ENCODE results near the gene GPR42.

GPR42 gene

DNA sequence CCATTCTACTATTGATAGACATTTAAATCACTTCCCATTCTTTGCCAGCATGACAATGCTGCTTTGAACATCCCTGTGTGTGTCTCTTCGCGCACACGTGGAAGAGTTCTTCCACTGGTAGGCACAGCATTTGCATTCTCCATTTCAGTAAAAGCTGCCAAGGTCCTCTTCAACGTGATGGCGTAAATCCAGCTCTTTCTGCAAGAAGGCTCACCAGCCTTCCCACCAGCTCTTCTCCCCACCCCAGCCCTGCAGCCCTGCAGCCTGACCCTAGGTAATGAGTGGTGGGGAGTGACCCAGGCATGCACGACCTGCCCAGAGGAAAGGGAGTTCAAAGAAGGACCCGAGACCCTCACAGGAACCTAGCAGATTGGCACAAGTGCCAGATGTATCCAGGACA, 45.5 kb downstream of the GPR42 start:
- H3K4me3 ChIP-seq (replicated peaks; ENCODE audit: low read depth, low read length) = no peak overlapping the region
- TF ChIP-seq, protein P1, sequence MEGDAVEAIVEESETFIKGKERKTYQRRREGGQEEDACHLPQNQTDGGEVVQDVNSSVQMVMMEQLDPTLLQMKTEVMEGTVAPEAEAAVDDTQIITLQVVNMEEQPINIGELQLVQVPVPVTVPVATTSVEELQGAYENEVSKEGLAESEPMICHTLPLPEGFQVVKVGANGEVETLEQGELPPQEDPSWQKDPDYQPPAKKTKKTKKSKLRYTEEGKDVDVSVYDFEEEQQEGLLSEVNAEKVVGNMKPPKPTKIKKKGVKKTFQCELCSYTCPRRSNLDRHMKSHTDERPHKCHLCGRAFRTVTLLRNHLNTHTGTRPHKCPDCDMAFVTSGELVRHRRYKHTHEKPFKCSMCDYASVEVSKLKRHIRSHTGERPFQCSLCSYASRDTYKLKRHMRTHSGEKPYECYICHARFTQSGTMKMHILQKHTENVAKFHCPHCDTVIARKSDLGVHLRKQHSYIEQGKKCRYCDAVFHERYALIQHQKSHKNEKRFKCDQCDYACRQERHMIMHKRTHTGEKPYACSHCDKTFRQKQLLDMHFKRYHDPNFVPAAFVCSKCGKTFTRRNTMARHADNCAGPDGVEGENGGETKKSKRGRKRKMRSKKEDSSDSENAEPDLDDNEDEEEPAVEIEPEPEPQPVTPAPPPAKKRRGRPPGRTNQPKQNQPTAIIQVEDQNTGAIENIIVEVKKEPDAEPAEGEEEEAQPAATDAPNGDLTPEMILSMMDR (IDR thresholded peaks at IDR 0.05; ENCODE audit: low read depth, low read length, missing control alignments) = no peak
- no peak for DNase-seq (ENCODE audit: extremely low read depth, low read depth)

DNA sequence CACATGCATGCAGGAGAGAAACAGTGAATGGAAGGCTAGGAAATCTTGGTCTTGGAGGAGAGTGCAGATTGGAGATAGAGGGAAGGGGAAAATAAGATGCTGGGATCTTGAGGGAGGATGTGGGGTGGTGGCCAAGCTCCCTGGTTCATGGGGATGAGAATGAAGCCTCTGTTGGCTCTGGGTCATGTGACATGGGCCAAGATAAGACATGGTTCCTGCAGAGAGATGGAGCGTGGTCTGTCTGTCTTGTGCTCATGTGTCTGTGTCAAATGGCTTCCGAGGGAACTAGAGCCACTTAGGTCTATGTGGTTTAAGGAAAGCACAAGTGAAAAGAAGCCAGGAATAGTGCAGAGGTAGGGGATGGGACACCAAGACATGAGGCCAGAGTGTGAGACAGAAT, 46.4 kb downstream of the GPR42 start:
- DNase-seq (ENCODE audit: extremely low read depth, low read depth) = no peak
- no peak overlapping the region for H3K4me3 ChIP-seq (replicated peaks; ENCODE audit: low read depth, low read length)
- TF ChIP-seq, protein P1 (IDR thresholded peaks at IDR 0.05; ENCODE audit: low read depth, low read length, missing control alignments) = no peak

DNA sequence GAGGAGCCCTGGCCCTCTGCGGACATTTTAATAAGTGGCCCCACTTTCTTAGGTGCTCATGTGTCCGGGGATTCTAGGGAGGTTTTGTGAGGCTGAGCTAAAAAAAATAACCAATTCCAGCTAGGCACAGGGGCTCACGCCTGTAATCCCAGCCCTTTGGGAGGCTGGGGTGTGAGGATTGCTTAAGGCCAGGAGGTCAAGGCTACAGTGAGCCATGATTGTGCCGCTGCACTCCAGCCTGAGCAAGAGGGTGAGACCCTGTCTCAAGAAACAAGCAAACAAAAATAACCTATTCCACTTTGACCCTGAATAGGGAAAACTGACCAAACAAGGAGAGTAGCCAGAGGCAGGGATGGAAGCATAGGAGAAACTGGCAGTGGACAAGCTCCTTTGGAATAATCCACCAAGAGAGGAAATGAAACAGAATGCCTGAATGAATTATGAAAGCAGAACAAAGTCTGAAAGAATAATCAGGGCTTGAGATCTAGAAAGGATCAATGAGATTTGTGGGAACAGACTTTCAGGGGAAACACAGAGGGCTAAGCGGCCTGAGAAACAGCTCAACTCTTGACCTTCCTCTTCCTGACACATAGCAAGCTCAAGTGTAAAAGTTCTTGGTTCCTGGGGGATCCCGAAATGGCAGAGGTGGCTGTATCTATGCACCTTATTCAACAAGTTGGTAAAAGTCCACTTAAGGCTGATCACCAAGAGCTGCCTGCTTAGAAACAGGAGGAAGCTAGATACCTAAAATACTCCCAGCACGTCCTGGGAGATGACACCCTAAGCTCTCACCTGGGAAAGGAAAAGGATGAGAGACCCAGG, 47.1 kb downstream of the GPR42 start:
- no peak for DNase-seq (ENCODE audit: extremely low read depth, low read depth)
- no peak overlapping the region for H3K4me3 ChIP-seq (replicated peaks; ENCODE audit: low read depth, low read length)
- TF ChIP-seq, protein P1 (IDR thresholded peaks at IDR 0.05; ENCODE audit: low read depth, low read length, missing control alignments) = no peak

DNA sequence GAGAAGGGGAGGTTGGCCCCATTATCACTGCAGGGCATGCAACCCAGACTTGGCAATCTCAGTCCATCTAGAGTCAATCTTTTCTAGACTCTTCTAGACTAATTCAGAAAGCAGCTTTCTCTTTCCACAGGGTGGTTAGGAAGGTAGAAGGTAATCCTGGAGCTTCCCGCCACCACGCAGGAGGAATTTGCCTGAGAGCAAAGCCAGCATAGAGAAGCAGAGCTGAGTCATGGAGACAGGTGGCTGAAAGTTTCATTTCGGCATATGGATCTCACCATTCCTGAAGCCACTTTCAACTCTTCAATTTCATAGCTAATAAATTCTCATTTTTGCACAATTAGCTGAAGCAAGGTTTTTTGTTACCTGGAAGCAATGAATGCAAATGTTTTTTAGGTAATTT, 48.2 kb downstream of the GPR42 start:
- no peak for DNase-seq (ENCODE audit: extremely low read depth, low read depth)
- TF ChIP-seq, protein P1 (IDR thresholded peaks at IDR 0.05; ENCODE audit: low read depth, low read length, missing control alignments) = no peak
- H3K4me3 ChIP-seq (replicated peaks; ENCODE audit: low read depth, low read length) = no peak overlapping the region

DNA sequence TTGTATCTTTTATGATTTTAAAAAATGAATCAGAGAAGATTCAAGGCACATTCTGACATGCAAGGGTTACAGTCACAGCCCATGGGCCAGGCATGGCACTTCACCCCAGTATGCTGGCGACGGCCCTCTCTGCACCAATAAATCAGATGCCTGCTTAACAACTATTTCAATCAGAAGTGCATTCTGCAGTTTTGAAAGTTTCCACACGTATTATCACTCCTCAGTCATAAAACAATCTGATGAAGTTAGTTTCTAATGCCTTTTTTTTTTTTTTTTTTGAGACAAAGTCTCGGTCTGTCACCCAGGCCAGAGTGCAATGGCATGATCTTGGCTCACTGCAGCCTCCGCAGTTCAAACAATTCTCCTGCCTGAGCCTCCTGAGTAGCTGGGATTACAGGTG, 48.9 kb downstream of the GPR42 start:
- DNase-seq (ENCODE audit: extremely low read depth, low read depth) = no peak
- TF ChIP-seq, protein P1 (IDR thresholded peaks at IDR 0.05; ENCODE audit: low read depth, low read length, missing control alignments) = no peak
- no peak overlapping the region for H3K4me3 ChIP-seq (replicated peaks; ENCODE audit: low read depth, low read length)

DNA sequence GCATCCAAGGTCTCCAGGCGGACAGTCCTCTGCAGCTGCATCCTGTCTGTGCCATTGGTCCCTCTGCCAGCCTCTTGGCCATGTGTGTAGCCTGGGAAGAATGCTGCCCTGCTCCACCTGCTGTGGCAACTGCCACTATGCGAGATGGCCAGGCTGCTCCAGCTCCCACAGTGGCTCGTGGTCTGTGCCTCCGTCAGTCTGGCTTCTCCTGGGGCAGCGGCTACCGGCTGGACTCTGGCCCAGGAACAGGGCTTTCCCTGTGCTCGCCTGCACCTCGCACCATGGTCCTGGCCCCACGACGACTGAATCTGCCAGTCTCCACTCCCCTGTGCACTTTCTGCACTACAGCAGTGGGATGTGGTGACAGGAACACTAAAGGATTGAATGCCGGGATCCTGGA, 50.5 kb downstream of the GPR42 start:
- TF ChIP-seq, protein P1 (IDR thresholded peaks at IDR 0.05; ENCODE audit: low read depth, low read length, missing control alignments) = no peak
- no peak for DNase-seq (ENCODE audit: extremely low read depth, low read depth)
- H3K4me3 ChIP-seq (replicated peaks; ENCODE audit: low read depth, low read length) = no peak overlapping the region
